RWPE2 (cell line): ENCODE results near the gene TNFRSF18.

ENCODE experiments used
- ATAC-seq: fragments of 200-7000 bp; cut with Tn5 transposase; 3 replicates; pipeline ENCODE4 v1.9.1; 2021; ENCODE audit warnings: low read depth
- DNase-seq: peaks from one replicate; pipeline ENCODE4 v3.0.0-alpha.2; 2020; ENCODE audit warnings: low spot score
- H3K27ac ChIP-seq: fragments of 450-650 bp; 2 replicates; pipeline ENCODE4 v1.5.1; 2017; ENCODE audit warnings: mild to moderate bottlenecking; ENCODE audit not compliant: poor library complexity, severe bottlenecking
- H3K27me3 ChIP-seq: fragments of 250-450 bp; sonication (Bioruptor Pico); 2 replicates; pipeline ENCODE4 v1.5.1; 2021; ENCODE audit warnings: mild to moderate bottlenecking, moderate library complexity; ENCODE audit not compliant: insufficient read depth, poor library complexity, severe bottlenecking
- H3K36me3 ChIP-seq: fragments of 250-450 bp; sonication (Bioruptor Pico); 2 replicates; pipeline ENCODE4 v1.5.1; 2020; ENCODE audit warnings: low read depth, mild to moderate bottlenecking, moderate library complexity
- H3K4me1 ChIP-seq: fragments of 250-450 bp; sonication (Bioruptor Pico); 2 replicates; pipeline ENCODE4 v1.5.1; 2021; ENCODE audit warnings: mild to moderate bottlenecking, moderate library complexity; ENCODE audit not compliant: insufficient read depth, poor library complexity, severe bottlenecking
- H3K4me3 ChIP-seq: fragments of 250-450 bp; sonication (Bioruptor Pico); 2 replicates; pipeline ENCODE4 v1.5.1; 2021; ENCODE audit warnings: mild to moderate bottlenecking, moderate library complexity; ENCODE audit not compliant: severe bottlenecking
- H3K9me3 ChIP-seq: fragments of 250-450 bp; sonication (Bioruptor Pico); 2 replicates; pipeline ENCODE4 v1.5.1; 2021; ENCODE audit warnings: mild to moderate bottlenecking, moderate library complexity; ENCODE audit not compliant: severe bottlenecking
- CTCF ChIP-seq: fragments of 450-650 bp; IDR thresholded peaks from one replicate; pipeline ENCODE4 v1.5.1; 2017; ENCODE audit warnings: mild to moderate bottlenecking, moderate library complexity; ENCODE audit not compliant: poor library complexity, severe bottlenecking

Gene TNFRSF18

GRCh38 chr1:1206966-1207531, 657 bp upstream of the TNFRSF18 start:
- H3K27ac ChIP-seq: no peak overlapping the region
- H3K4me3 ChIP-seq: no peak overlapping the region
- peaks cover 8% of the 10 kb centered on the region for H3K27me3 ChIP-seq
- no peaks in the 10 kb centered on the region for H3K36me3 ChIP-seq
- no peak for TF ChIP-seq CTCF
- ATAC-seq (no peak), DNase-seq (no peak)
- H3K4me1 ChIP-seq: no peaks in the 10 kb centered on the region
- no peaks in the 10 kb centered on the region for H3K9me3 ChIP-seq

GRCh38 chr1:1205769-1206375, 520 bp downstream of the TNFRSF18 start:
- DNase-seq (no peak), ATAC-seq (no peak)
- H3K36me3 ChIP-seq: no peaks in the 10 kb centered on the region
- no peaks in the 10 kb centered on the region for H3K4me1 ChIP-seq
- no peak overlapping the region for H3K4me3 ChIP-seq
- H3K27me3 ChIP-seq: peaks cover 8% of the 10 kb centered on the region
- no peak for TF ChIP-seq CTCF
- no peak overlapping the region for H3K27ac ChIP-seq
- no peaks in the 10 kb centered on the region for H3K9me3 ChIP-seq

GRCh38 chr1:1204998-1205768, 1.2 kb downstream of the TNFRSF18 start:
- no peaks in the 10 kb centered on the region for H3K4me1 ChIP-seq
- H3K36me3 ChIP-seq: no peaks in the 10 kb centered on the region
- H3K4me3 ChIP-seq: no peak overlapping the region
- ATAC-seq (no peak), DNase-seq (no peak)
- no peak for TF ChIP-seq CTCF
- peaks cover 8% of the 10 kb centered on the region for H3K27me3 ChIP-seq
- no peaks in the 10 kb centered on the region for H3K9me3 ChIP-seq
- H3K27ac ChIP-seq: no peak overlapping the region

GRCh38 chr1:1204425-1204920, 1.9 kb downstream of the TNFRSF18 start:
- no peak for TF ChIP-seq CTCF
- Histone ChIP-seq H3K4me3 (no peak overlapping the region), H3K9me3 (no peaks in the 10 kb centered on the region), H3K36me3 (no peaks in the 10 kb centered on the region), H3K27me3 (peaks cover 8% of the 10 kb centered on the region), H3K4me1 (no peaks in the 10 kb centered on the region), H3K27ac (no peak overlapping the region)
- DNase-seq (no peak), ATAC-seq (no peak)
